Measurements from ENCODE around the gene FSTL3. TPM values are rescaled to one million over a fixed set of nuclear protein-coding genes. Genes with fewer than 3 reads are reported as not detected.
A peak's percentile ranks its signal among the peaks of the same experiment; 100 is the strongest.

Gene FSTL3
- total RNA-seq, 2 donors from 2014 or later, result 4.5 to 10.1 TPM

DNA sequence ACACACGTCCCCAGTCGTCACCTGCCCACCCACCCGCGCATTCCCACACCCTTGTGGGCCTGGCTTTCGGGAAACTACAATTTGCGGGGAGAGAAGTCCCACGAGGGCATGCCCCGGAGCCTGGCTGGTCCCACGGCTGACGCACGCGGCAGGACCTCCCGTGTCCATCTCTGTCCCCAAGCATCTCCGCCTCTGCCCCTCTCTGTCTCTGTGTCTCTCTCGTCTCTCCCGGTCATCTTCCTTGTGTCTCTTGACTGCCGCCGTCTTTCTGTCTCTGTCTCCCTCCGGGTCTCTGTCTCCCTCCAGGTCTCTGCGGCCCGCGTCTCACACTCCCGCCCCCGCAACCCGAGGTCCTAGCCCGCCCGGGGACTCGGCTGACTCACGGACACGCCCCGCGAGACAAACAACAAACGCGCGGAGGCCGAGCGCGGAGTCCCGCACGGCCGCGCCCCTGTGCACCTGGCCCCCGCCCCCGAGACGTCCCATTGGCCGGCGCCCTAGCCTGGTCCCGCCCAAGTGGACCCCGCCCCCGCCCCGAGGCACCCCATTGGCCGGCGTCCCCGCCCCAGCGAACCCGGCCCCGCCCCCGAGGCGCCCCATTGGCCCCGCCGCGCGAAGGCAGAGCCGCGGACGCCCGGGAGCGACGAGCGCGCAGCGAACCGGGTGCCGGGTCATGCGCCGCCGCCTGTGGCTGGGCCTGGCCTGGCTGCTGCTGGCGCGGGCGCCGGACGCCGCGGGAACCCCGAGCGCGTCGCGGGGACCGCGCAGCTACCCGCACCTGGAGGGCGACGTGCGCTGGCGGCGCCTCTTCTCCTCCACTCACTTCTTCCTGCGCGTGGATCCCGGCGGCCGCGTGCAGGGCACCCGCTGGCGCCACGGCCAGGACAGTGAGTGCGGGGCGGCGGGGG, 36.7 kb upstream of the FSTL3 start, which contains the start of gene FGF22:
Gene FGF22 (plus strand): TSS at position 627 of the 908 bp plus-strand sequence. CDS start 47 bp downstream, at position 674.
- Histone ChIP-seq H3K4me1 (no peaks in the 10 kb centered on the region), H3K4me3 (peak within 1 kb of the TSS; percentile 39), H3K9ac (ENCODE audit: low read depth in 2 of 2, low read length in 2 of 2) (peak within 1 kb of the TSS in 1 of 2 donors; percentile 26), H3K27me3 (no peaks in the 10 kb centered on the region), H3K36me3 (no peaks in the 10 kb centered on the region), H3K9me3 (no peaks in the 10 kb centered on the region), H3K27ac (no peak within 1 kb of the TSS)
- TF ChIP-seq, protein P1, sequence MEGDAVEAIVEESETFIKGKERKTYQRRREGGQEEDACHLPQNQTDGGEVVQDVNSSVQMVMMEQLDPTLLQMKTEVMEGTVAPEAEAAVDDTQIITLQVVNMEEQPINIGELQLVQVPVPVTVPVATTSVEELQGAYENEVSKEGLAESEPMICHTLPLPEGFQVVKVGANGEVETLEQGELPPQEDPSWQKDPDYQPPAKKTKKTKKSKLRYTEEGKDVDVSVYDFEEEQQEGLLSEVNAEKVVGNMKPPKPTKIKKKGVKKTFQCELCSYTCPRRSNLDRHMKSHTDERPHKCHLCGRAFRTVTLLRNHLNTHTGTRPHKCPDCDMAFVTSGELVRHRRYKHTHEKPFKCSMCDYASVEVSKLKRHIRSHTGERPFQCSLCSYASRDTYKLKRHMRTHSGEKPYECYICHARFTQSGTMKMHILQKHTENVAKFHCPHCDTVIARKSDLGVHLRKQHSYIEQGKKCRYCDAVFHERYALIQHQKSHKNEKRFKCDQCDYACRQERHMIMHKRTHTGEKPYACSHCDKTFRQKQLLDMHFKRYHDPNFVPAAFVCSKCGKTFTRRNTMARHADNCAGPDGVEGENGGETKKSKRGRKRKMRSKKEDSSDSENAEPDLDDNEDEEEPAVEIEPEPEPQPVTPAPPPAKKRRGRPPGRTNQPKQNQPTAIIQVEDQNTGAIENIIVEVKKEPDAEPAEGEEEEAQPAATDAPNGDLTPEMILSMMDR (IDR thresholded peaks at IDR 0.05), result no peak
- intact Hi-C loops (cut with DNase I), result no loop called here
- DNase-seq, result peak; percentile 96

DNA sequence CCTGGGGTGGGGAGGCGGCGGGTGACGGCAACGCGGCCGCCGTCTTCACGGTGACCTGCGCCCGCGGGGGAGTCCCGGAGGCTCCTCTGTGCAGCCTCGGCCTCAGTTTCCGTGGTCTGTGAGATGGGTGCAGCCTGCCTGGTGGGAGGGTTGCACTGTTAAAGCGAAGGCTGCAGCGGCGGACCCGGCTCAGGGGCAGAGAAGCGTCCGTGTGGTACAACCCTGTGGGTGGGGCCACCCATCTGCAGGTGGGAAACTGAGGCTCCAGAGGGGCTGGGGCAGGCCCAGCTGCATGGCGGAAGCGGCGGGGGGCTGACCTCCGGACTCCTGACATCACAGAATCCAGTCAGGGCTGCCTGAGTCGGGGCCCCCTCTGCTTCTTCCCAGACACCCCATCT, 36.0 kb upstream of the FSTL3 start:
- Histone ChIP-seq H3K9ac (ENCODE audit: low read depth in 2 of 2, low read length in 2 of 2) (no peak overlapping the region), H3K27ac (no peak overlapping the region)
- DNase-seq, result no peak

DNA sequence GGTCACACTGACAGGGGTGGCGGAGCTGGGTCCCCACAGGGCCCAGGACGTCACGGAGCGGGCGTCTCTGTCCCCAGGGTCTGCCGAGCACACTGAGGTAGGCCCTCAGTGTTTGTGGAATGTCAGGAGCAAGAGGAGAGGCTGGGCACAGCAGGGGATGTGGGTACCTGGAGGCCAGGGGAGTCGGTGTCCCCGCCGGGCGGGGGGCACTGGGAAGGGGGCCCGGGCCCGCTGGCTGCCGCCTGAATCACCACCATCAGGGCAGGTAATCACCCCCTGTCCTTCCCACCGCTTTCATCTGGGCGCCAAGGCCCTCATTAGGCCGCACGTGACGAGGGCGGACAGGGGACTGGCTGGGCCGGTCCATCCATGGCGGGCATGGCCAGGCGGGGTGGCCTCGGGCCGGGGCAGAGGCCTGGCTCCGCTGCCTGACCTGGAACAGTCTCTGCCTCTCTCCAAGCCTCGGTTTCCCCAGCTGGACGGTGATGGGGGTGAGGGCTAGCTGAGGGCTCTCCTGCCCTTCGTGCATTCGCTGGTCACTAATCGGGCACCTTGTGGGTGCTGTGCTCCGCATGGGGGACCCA, 35.5 kb upstream of the FSTL3 start:
- Histone ChIP-seq H3K4me1 (no peaks in the 10 kb centered on the region), H3K36me3 (no peaks in the 10 kb centered on the region), H3K9me3 (no peaks in the 10 kb centered on the region), H3K27ac (no peak overlapping the region), H3K9ac (ENCODE audit: low read depth in 2 of 2, low read length in 2 of 2) (no peak overlapping the region), H3K4me3 (no peak overlapping the region), H3K27me3 (no peaks in the 10 kb centered on the region)
- DNase-seq, result no peak
- intact Hi-C loops (cut with DNase I), result no loop called here
- TF ChIP-seq, protein P1 (IDR thresholded peaks at IDR 0.05), result no peak

More for the DNA sequence above, 36.0 kb upstream of the FSTL3 start:
- Histone ChIP-seq H3K4me1 (no peaks in the 10 kb centered on the region), H3K9me3 (no peaks in the 10 kb centered on the region), H3K36me3 (no peaks in the 10 kb centered on the region), H3K27me3 (no peaks in the 10 kb centered on the region), H3K4me3 (peak overlapping the region; percentile 39)
- TF ChIP-seq, protein P1 (IDR thresholded peaks at IDR 0.05), result no peak
- intact Hi-C loops (cut with DNase I), result no loop called here

DNA sequence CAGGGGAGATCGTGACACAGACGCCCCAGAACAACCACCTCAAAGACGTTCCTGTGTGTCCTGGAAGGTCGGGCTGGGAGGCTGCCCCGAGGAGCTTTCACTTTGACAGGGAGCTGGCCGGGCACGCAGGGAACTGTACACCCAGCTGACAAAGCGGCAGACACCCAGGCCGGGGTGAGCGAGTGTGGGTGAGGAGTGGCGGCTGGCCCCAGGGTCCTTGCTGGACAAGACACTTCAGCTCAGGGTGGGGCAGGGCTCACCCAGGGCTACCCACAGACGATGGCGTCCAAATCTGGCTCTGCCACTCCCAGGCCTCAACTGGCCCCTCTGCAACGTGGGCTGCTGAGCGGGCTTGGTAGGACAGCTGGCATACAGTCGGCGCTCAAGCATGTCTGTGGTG, 34.5 kb upstream of the FSTL3 start:
- Histone ChIP-seq H3K4me3 (no peak overlapping the region), H3K27ac (no peak overlapping the region), H3K9ac (ENCODE audit: low read depth in 2 of 2, low read length in 2 of 2) (no peak overlapping the region), H3K36me3 (no peaks in the 10 kb centered on the region), H3K4me1 (no peaks in the 10 kb centered on the region), H3K27me3 (no peaks in the 10 kb centered on the region), H3K9me3 (no peaks in the 10 kb centered on the region)
- intact Hi-C loops (cut with DNase I), result no loop called here
- TF ChIP-seq, protein P1 (IDR thresholded peaks at IDR 0.05), result no peak
- DNase-seq, result no peak

DNA sequence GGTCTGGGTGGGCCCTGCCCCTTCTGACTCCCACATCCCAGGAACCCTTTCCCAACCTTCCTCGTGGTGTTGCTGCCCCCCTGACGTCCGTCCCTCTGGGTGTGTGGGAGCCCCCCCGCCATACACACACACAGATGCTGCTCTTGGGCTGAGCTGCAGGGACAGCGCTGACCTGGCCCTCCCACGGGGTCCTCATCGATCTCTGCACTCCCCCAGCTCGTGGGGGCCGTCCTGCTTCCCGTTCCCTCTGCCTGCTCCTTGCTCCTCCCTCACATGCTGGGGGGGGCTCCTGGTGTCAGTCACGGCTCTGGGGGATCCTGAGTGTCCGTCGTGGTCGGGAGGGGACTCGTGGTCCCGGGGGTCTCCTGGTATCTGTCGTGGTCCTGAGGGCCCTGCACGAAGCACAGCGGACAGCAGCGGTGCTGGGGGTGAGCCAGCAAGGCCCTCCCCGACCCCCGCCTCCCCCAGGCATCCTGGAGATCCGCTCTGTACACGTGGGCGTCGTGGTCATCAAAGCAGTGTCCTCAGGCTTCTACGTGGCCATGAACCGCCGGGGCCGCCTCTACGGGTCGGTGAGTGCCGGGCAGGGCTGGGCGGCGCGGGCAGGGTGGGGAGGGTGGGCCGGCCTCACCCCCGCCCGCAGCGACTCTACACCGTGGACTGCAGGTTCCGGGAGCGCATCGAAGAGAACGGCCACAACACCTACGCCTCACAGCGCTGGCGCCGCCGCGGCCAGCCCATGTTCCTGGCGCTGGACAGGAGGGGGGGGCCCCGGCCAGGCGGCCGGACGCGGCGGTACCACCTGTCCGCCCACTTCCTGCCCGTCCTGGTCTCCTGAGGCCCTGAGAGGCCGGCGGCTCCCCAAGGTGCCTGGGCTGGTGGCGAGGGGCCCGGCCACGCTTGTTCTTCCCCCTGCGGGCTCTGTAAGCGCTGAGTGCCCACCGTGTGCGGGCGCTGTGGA, 33.1 kb upstream of the FSTL3 start:
- H3K27ac ChIP-seq, result no peak overlapping the region
- H3K4me3 ChIP-seq, result no peak overlapping the region
- TF ChIP-seq, protein P1 (IDR thresholded peaks at IDR 0.05), result no peak
- intact Hi-C loops (cut with DNase I), result no loop called here
- no peaks in the 10 kb centered on the region for H3K4me1 ChIP-seq
- H3K27me3 ChIP-seq, result no peaks in the 10 kb centered on the region
- H3K36me3 ChIP-seq, result peaks cover 11% of the 10 kb centered on the region
- H3K9ac ChIP-seq (ENCODE audit: low read depth in 2 of 2, low read length in 2 of 2), result no peak overlapping the region
- H3K9me3 ChIP-seq, result no peaks in the 10 kb centered on the region
- DNase-seq, result no peak
